Measurements from ENCODE around the gene ANGPTL1.

DNA sequence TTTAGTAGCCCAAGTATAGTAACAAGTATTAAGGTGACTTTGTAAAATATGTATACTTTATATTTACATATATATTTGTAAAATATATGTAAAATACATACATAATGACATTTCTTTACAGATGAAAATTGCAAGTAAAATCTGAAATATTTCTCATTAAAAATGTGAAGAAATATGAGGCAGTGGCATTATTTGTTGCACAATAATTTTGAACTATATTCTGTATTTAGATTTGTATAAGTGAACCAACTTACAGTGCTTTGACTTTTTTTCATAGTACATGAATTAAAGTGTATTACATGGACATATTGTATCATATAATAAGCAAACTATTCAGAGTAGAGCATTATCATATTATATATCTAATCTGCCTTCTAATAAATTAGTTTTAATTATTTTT is 60.3 kb downstream of the ANGPTL1 start:
- TF ChIP-seq, protein P1, sequence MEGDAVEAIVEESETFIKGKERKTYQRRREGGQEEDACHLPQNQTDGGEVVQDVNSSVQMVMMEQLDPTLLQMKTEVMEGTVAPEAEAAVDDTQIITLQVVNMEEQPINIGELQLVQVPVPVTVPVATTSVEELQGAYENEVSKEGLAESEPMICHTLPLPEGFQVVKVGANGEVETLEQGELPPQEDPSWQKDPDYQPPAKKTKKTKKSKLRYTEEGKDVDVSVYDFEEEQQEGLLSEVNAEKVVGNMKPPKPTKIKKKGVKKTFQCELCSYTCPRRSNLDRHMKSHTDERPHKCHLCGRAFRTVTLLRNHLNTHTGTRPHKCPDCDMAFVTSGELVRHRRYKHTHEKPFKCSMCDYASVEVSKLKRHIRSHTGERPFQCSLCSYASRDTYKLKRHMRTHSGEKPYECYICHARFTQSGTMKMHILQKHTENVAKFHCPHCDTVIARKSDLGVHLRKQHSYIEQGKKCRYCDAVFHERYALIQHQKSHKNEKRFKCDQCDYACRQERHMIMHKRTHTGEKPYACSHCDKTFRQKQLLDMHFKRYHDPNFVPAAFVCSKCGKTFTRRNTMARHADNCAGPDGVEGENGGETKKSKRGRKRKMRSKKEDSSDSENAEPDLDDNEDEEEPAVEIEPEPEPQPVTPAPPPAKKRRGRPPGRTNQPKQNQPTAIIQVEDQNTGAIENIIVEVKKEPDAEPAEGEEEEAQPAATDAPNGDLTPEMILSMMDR (IDR thresholded peaks at IDR 0.05; ENCODE audit: low read depth, low read length): no peak
- TF ChIP-seq POLR2A (IDR thresholded peaks at IDR 0.05; ENCODE audit: extremely low read depth, insufficient read length): no peak
